ENCODE data around the gene PITPNC1.

DNA sequence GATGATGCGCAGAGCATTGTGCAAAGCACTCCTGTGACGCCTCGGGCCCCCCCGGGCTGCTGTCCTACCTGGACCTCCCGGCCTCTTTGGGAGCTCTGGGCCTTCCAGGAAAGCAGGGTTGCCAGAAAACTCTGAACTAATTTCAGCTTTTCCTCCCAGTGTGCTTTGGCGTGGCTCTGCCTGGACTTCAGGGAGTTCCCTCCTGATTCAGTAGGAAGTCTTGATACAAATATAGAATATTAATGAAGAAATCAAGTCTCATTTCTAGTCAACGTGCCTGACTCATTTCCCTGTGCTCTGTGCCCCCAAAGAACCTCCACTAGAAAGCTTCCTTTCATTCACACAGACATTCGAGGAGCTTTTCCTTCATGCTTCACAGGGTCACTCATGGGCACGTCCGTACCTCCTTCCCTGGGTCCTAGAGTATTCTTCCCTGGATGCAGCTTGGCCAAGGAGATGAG is 256.7 kb downstream of the PITPNC1 start:
- TF ChIP-seq, protein P1, sequence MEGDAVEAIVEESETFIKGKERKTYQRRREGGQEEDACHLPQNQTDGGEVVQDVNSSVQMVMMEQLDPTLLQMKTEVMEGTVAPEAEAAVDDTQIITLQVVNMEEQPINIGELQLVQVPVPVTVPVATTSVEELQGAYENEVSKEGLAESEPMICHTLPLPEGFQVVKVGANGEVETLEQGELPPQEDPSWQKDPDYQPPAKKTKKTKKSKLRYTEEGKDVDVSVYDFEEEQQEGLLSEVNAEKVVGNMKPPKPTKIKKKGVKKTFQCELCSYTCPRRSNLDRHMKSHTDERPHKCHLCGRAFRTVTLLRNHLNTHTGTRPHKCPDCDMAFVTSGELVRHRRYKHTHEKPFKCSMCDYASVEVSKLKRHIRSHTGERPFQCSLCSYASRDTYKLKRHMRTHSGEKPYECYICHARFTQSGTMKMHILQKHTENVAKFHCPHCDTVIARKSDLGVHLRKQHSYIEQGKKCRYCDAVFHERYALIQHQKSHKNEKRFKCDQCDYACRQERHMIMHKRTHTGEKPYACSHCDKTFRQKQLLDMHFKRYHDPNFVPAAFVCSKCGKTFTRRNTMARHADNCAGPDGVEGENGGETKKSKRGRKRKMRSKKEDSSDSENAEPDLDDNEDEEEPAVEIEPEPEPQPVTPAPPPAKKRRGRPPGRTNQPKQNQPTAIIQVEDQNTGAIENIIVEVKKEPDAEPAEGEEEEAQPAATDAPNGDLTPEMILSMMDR (IDR thresholded peaks at IDR 0.05): no peak
- no peak for TF ChIP-seq EZH2 (IDR thresholded peaks at IDR 0.05; ENCODE audit: borderline replicate concordance, insufficient read depth, low read depth, low read length, poor library complexity, severe bottlenecking)
